Measurements from ENCODE around the gene SCRN2.

SCRN2 gene

GRCh38 chr17:47789611-47790561 lies 51.2 kb downstream of the SCRN2 start:
- H3K4me3 ChIP-seq (replicated peaks; ENCODE audit: insufficient read depth, low read length) = peak overlapping the region; percentile 17
- peak in 1 of 2 experiments; percentile 29 for DNase-seq (ENCODE audit: low read depth in 1 of 2, low spot score in 1 of 2)
- H3K27me3 ChIP-seq (ENCODE audit: insufficient read depth, poor library complexity, severe bottlenecking) = peaks cover 46% of the 10 kb centered on the region

More at GRCh38 chr17:47789611-47790561, 51.2 kb downstream of the SCRN2 start:
- no peak overlapping the region for H3K27ac ChIP-seq (replicated peaks)
- no peak for TF ChIP-seq GABPA (IDR thresholded peaks at IDR 0.05; ENCODE audit: low read depth)
- TF ChIP-seq CTCF (IDR thresholded peaks at IDR 0.05; ENCODE audit: insufficient read depth, low read length) = no peak
- no peak for TF ChIP-seq REST (IDR thresholded peaks at IDR 0.05; ENCODE audit: insufficient replicate concordance, low read depth)
- TF ChIP-seq POLR2AphosphoS5 (IDR thresholded peaks at IDR 0.05; ENCODE audit: low read depth) = no peak
- no peak for TF ChIP-seq SPI1 (IDR thresholded peaks at IDR 0.05; ENCODE audit: borderline replicate concordance, low read depth)

Data from HL-60 (cell line).